ENCODE measurements around the gene LCA5L.

LCA5L gene

DNA sequence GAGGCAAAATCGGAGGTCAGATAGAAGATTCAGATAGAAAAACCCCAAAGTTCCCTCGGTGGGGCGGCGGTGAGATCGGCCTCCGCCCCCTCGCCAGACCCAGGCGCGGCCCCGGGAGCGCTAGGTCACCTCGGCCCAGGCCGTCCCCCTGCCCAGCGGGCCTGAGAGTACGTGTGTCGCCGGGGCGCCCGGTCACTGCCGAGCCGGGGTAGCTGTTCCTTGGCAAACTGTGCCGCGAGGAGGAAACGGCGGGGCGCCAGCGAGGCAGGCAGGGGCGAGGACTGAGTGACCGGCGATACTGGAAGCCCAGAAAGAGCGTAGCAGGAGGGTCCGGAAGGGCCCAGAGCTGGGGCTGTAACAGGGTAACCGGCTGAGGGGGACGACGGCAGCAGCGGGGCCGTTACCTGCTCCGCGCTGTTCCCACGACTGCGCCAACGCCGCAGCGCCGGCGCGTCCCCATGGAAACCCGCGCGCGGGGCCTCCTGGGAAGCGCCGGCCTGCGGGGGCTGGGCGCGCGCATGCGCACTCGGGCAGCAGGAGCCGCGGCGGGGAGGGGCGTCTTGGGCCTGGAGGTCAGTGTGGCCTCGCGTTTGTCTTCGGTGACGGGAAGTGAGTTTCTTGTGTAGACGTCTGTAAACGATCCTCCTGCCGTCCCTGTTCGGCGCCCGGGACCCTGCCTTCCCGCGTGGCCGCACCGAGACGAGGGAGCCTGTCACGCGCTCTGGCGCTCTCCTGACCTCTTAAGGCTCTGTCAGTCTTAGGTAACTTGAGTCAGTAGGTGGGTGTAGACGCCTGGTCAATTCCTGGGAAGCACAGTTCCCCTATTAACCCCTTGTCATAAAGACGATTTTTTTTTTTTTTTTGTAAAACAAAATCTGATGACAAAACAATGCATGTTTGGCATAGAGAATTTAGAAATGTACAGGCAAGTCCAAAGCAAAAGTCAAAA lies at the start of gene LCA5L:
Gene LCA5L, minus strand, starts transcription at position 458 of the 949 bp plus-strand sequence. CDS start 17,285 bp downstream, outside the sequence.
- peak; percentile 93 for DNase-seq

DNA sequence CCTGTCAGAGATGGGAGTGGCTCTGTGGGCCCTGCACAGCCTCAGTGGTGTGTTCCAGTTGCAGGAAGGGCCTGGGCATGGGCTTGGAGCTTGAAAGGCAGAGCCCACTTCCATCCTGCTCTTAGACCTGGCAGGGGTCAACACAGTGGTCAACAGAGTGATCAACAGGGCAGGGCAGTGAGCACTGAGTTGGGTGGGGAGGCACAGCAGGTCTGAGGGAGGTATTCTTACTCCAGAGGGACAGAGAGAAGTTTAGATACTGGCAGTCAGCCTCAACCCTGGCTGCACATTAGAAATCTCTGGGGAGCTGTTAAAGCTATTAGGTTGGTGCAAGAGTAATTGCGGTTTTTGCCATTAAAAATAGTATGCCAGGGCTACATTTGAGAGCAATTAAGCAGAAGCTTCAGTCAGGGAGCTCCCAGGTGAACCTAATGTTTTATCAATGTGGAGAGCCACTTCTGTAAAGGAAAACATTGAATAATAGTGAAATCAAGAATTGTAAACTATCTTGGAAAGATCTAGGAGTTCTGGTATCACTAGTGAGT lies 43.9 kb upstream of the LCA5L start:
- DNase-seq, result no peak

DNA sequence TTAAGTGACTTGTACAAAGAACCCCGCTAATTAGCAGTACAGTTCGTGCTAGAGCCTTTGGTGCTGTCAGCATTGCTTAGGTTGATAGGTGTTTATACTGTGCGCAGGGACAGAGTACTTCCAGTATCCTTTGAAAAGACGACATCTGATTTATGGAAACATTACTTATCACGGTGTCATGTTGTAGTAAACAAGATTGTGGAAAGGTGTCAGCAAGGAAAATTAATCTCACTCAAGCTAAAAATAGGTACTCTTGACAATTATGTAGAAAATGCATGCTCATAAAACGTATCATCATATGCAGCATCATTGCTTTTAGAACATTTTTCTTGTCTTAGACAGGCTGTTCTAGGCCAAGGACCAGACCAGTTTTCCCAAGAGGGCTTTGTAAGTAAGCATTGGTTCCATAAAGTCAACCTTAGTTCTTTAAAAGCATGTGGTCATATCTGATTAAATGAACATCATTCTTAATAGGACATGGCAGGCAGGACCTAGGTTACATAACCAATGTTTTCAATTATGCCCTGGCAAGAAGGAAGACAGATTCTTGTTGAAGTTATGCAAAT lies 39.2 kb upstream of the LCA5L start:
- no peak for DNase-seq

DNA sequence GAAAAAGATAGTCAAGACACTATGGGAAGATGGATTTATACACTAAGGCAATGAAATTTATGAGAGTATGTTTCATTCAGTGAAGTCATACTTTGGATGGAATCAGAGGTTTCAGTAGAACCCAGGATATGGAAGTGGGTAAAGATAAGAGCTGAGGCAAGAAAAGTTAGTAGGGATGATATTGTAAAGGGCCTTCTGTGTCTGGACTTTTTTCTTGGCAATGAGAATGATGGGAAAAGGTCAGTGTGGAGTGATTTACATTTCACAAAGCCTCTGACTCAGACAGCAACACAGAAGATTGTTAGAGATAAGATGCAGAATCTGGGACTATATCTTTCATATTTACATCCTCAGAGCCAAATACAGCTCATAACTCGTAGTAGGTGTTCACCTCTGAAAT lies 38.3 kb upstream of the LCA5L start:
- no peak for DNase-seq

DNA sequence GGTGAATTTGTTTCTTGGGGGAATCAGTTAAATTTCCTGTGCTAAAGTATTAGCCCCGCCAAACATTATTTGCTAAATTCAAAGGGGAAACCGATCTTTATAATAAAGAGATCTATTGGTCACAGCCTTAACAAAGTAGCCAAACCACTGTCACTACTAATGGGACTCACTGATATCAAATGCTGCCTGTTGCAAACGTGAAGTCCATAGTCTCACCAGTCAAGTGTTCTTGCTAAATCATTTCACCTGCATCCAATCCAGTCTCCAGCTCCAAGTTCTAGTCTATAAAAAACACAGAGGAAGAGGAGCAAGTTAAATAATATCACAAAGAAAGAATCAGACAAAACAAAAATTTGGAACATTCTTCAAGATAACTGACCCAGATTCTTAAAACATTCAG lies 36.3 kb upstream of the LCA5L start:
- no peak for DNase-seq

DNA sequence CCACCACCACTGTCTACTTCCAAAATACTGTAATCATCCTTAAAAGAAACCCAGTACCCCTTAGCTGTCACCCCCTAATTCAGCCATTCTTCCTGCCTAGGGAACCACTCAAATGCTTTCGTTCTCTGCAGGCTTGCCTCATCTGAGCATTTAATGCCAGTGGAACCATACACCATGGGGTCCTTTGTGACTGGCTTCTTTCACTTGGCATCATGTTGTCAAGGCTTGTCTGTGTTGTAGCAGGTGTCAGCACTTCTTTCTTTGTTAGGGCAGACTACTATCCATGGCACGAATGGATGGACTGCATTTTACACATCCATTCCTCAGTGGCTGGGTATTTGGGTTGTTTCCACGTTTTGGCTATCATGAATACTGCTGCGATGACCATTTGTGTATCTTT lies 34.7 kb upstream of the LCA5L start:
- DNase-seq, result no peak

DNA sequence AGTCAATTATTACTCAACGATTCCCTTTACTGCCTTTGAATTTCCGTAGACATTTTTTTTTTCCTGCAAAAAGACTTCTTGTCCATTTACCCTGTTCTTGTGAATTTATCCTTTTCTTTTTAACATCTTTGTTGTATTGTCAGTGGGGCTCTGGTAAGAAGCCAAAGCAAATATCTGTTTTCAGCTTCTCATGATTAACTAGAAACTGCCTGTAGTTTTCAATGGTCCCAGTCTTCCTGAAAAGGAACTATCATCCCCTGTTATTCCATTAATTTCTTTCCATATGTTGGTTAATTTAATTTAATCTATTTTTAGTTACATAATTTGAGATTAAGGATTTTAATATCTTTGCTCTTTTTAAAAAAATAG lies 34.2 kb upstream of the LCA5L start:
- no peak for DNase-seq

DNA sequence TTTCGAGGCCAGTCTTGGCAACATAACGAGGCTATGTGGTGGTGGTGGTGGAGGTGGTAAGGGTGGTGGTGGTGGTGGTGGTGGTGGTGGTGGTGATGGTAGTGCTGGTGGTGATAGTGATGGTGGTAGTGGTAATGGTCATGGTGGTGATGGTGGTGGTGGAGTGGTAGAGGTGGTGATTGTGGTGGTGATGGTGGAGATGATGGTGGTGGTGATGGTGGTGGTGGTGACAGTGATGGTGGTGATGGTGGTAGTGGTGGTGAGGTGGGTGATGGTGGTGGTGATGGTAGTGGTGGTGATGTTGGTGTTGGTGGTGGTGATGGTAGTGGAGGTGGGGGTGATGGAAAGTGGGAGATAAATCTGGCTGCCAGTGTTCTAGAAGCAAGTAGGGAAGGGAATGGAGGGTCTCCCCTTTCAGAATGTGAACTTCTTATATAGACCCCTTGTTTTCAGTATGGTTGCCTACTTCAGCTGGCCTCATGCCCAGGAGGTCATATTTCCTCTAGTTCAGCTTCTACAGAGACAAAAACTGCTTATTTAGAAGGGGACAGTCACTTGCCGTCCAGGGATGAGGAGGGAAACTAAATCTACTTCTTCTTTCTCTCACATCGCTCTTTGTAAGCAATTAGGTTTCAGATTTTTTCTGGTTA lies 33.7 kb upstream of the LCA5L start:
- no peak for DNase-seq

DNA sequence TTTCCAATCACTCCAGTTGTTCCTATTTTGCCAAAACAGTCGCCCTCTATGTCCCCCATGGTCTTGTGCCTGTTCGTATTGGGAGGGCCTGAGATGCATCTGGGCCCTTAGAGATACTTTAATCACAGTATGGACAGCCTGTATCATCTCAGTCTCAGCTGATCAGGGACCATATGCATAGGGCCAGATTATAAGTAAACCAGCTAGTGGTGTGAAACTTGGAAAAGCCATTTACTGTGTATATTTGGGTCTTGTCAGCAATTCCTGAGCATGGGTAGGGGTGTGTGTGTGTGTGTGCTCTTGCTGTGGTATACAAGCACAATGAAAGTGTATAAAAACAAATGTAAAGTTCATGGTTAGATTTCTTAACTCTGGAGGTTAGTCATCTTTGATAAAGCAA lies 29.0 kb upstream of the LCA5L start:
- no peak for DNase-seq

DNA sequence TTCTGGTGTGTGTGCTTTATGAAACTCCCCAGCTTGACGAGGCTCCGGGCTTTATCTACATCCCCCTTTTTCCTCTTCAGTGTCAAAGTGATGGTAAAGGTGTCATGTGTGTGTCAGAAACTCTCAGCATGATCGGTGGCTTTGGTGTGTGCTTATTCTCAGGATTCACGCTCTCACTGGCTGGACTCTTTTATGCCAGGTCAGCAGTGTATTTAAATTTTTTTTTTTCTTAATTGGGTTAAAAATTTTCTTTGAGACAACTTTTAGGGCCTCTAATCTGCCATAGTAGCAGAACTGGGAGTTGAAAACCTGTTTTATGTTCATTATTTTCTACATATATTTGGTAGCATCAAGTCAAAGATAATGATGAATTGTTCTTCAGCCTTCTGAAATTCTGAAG lies 27.2 kb upstream of the LCA5L start:
- DNase-seq, result no peak

DNA sequence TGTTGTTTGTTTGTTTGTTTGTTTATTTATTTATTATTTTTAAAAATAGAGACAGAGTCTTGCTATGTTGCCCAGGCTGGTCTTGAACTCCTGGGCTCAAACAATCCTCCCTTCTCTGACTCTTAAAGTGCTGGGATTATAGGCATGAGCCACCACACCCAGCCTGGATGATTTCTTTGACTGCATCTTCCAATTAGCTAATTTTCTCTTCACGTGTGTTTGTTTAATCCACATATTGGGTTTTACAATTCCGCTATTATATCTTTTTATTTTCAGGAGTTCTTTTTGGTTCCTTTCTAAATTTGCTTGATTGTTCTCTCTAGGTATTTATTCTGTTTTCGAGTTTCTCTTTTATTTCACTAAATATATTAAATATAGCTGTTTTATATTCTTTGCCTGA lies 26.0 kb upstream of the LCA5L start:
- DNase-seq, result no peak

DNA sequence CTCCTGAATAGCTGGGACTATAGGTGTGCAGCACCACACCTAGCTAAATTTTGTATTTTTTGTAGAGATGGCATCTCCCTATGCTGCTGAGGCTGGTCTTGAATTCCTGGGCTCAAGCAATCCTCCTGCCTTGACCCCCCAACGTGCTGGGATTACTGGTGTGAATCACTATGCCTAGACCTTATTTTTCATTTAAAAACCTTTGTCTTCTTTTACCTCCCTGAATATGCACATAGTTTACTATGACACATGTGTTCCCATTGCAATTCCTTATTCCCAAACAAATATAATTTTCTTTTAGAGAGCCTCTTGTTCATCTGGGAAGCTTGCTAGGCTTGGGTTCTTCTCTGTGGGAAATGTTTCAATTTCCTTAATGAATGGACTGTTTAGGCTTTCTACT lies 23.0 kb upstream of the LCA5L start:
- DNase-seq, result no peak

DNA sequence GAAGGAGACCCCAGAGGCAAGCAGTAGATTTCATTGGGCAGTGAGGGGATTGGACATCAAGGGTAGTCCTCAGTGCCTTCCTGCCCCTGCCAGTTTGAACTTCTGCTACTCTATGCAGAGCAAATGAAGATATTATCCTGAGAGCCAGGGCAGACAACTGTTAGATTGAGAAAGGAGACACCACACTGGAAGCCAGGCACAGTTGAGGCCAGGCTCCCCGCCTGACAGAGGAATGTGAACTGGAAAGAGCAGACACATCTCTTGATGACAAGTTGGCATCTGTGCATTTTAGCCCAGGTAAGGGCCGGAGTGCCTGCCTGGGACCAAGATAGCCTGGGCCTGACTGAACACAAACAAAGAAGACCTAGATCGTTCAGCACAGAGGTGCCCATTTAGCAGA lies 22.2 kb upstream of the LCA5L start:
- no peak for DNase-seq

DNA sequence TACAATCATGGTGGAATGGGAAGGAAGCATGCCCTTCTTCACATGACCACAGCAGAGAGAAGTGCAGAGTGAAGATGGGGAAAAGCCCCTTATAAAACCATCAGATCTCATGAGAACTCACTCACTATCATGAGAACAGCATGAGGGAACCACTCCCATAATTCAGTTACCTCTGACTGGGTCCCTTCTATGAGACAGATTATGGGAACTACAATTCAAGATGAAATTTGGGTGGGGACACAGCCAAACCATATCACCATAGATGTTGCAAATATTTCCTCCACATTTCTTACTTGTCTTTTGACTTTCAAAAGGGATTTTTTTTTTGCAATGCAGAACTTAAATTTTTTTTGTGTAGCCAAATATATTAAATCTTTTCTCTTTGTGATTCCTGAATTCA lies 21.0 kb upstream of the LCA5L start:
- no peak for DNase-seq

DNA sequence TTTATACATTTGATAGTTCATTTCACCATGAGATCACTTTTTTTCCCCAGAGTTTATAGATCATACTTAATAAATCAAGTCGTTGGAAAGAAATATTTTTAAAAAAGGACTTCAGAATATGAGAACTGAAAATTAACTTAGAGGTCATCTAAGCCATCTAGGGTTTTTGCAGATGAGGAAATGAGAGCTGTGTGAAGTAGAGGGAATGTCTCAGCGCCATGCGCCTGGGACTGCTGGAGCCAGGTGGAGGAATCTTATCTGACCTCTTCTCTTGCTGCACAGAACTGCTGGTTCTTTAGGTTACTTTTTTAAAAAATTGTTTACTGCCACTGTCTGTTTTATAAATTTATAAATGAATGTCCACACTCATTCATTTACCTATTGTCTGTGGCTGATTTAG lies 17.7 kb upstream of the LCA5L start:
- no peak for DNase-seq

DNA sequence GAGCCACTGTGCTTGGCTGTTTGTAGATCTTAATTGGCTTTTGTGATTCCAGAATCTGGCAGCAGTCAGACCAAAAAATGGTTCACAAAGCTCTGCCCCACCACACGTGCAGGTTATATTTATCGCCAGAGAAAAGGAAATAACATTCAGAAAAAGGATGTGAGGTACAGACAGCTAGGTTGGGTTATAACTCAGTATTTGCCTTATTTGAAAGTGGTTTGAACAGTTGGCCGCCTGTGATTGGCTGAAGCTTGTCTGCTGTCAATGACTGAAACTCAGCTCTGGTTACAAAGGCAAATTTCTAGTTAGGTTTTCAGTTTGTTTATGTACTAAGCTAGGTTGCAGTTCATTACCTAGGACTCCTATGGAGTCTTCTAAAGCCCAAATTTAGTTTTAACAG lies 15.8 kb upstream of the LCA5L start:
- DNase-seq, result no peak

DNA sequence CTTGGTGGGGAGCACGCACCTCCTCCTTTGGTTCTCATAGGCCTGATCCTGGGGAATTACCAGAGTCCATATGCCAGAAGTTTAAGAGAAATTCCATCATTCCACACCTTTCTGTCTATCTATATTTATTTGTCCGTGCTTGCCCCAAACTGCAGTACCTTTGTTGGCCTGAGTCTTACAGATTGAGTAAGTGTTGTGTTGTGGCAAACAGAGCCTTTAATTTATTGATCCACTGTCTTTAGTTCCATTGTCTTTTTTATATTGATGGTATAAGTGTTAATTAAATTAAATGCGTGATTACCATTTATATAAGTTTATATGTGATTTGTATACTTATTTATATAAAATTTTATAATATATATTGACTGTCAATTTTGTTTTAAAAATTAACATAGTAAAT lies 11.1 kb upstream of the LCA5L start:
- no peak for DNase-seq

DNA sequence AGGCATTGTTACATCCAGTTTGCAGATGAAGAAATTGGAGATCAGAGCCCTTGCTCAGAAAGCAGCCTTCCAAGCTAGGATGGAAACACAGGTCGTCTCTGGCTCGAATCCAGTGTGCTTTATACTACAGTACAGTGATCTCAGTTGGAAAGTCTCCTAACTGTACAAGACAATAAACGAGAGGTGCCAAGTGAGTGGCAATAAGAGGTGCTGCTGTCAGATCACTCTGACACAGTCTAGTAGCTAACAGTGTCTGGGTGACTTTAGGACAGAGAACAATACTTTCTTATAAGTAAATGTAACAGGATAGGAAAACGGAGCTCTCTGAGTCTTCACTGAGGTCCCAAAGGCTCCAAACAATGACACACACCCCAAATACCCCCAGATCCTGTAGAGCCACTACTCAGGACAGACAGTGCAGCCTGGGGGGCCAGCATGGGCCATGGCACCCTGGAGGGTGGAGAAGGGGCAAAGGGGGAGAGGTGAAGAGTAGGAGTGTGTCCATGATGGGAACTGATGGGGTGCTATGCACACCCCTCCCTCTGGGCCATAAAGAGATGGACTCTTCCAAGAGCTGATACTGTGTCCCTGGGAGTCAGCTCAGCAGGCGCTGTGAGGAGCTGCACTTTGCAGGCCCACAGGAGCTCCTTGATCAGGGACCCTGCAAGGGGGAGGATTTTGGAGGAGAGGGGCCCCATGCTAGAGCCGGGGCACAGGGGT lies 9.5 kb upstream of the LCA5L start:
- DNase-seq, result no peak

DNA sequence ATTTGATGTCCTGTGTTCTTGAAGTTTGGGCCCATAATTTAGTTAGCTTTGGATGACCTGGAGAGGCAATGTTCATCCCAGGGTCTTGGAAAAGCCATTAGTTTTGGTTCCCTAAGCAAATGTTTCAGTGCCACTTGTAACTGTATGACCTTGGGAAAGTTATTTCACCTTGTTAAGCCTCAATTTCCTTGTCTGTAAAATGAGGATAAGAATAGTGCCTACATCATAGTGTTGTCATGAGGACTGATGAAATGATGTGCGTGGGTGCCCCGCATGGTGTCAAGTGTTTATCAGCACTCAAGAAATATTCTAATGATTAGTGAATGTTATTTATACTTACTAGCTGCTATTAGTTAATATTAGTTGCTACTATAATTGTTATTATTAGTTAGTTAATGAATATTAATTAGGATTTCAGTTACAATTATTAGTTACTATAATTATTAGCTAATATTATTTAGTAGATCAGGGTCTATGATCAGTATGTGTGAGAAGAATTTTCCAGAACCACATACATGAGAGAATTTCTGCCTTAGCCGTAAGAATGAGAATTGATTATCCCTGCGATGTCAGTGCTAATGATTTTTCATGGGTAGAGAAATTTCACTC lies 8.1 kb upstream of the LCA5L start:
- DNase-seq, result no peak

DNA sequence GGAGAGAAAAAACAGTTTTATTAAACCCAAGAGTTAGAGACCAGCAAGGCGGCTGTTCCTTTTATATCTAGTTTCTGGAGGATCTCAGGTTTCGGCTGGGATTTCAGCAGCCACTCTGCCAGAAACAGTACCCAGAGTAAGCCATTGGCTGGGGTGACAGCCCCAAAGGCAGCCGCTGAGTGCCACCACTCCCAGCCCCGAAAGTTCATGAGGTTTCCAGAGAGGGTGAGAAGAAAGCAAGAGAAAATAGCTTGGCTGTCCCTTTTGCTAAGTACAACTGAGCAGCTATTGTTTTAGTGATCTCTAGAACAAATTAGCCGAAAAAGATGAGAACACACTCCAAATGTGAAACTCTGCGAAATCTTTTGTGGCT lies 7.4 kb upstream of the LCA5L start:
- DNase-seq, result no peak

DNA sequence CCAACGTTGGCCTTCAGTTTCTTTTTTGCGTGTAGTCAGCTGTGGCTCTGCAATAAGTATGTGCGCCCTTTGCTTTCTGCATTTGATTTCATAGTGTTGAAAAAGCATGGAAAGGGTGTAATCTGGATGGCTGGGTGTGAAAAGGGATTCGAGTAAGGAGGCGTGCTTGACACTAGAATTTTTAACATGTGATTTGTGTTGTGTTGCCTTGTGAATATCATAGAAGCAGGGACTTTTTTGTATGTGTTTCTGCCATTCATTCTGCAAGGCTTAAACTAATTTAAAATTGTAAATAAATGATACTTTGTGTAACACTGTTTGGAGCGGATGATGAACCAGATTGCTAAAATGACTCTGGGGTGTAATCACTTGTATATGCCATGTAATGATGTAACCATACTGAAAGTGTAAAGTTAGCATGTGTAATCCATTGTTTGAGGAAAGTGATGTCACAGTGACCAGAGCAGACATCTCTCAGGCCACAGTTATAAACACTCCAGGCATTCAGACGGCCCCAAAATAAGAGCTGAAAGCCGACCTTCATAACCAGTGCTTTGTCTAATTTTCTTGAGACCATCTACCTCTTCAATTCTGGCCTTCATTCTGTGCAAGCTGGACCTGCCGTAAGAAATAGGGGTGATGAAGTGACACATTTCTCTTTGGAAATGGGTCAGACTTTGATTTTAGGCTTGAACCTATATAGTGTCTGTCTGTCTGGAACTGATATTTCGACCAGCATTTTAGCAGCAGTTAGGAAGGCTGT lies 6.8 kb upstream of the LCA5L start:
- DNase-seq, result no peak

All from stimulated activated CD8-positive, alpha-beta memory T cell treated with anti-CD3 and anti-CD28 coated beads, Interleukin-4, amount 100 ng/mL, for 48 hours (primary cell).